Heart left ventricle (tissue), 16 donors: Measurements from ENCODE around the gene RAD51B. TPM values are rescaled to one million over a fixed set of nuclear protein-coding genes. Genes with fewer than 3 reads are reported as not detected.

ENCODE experiments used
- ATAC-seq, 4 donors: fragments of 200-7000 bp; cut with Tn5 transposase; one replicate each; pipeline ENCODE4 v1.9.1; 2020 to 2022; ENCODE audit warnings: moderate library complexity in 4 of 4, mild to moderate bottlenecking in 3 of 4, moderate number of reproducible peaks in 1 of 4
- DNase-seq, 5 donors: peaks; one replicate each; pipeline ENCODE4 v3.0.0-alpha.2; 2020
- H3K27ac ChIP-seq, 12 donors: fragments of 200-600 bp; sonication (generic) in 4 of 12; one replicate each; pipeline versions ENCODE4 v1.5.0 to v1.8.0; 2016 to 2022; ENCODE audit warnings: mild to moderate bottlenecking in 2 of 12
- H3K27me3 ChIP-seq, 9 donors: fragments of 200-600 bp; sonication (generic) in 2 of 9; one replicate each; pipeline versions ENCODE4 v1.5.1 to v1.8.0; 2016 to 2022; ENCODE audit warnings: mild to moderate bottlenecking in 3 of 9
- H3K36me3 ChIP-seq, 9 donors: fragments of 200-600 bp; sonication (generic) in 2 of 9; one replicate each; pipeline versions ENCODE4 v1.5.0 to v1.8.0; 2018 to 2022; ENCODE audit warnings: mild to moderate bottlenecking in 2 of 9
- H3K4me1 ChIP-seq, 12 donors: fragments of 200-600 bp; sonication (generic) in 4 of 12; one replicate each; pipeline versions ENCODE4 v1.5.0 to v1.8.0; 2016 to 2022; ENCODE audit warnings: mild to moderate bottlenecking in 3 of 12
- H3K4me3 ChIP-seq, 12 donors: fragments of 200-600 bp; sonication (generic) in 4 of 12; one replicate each; pipeline versions ENCODE4 v1.5.0 to v1.8.0; 2017 to 2022; ENCODE audit warnings: mild to moderate bottlenecking in 9 of 12, moderate library complexity in 4 of 12
- H3K9me3 ChIP-seq, 12 donors: fragments of 200-600 bp; sonication (generic) in 4 of 12; one replicate each; pipeline versions ENCODE4 v1.5.0 to v1.8.0; 2016 to 2022; ENCODE audit warnings: mild to moderate bottlenecking in 1 of 12
- POLR2A ChIP-seq, 2 donors: fragments of 450-650 bp; IDR thresholded peaks; one replicate each; pipeline ENCODE4 v1.6.1; 2017; ENCODE audit warnings: antibody characterized with exemption in 2 of 2, mild to moderate bottlenecking in 2 of 2, moderate library complexity in 2 of 2
- whole genome bisulfite sequencing, 4 donors: extraction: QIAGEN DNeasy Blood & Tissue Kit in 2 of 4; methylation state at CpG; one replicate each; pipeline versions ENCODE4 v1.1.5 to v1.1.7; 2013 to 2018; 5-methylcytosine and 5-hydroxymethylcytosine counted together
- intact Hi-C, 10 donors: fragments of 100-400 bp; cut with DNase I; formaldehyde crosslinking; loops; one replicate each; pipeline versions ENCODE4 v1.11.1 to v1.14.2; 2022
- polyA plus RNA-seq, 2 donors: library from polyadenylated mRNA; stranded (reverse); fragments of 200-250 nt; gene quantifications; one replicate each; pipeline ENCODE4 v1.2.3, GENCODE V29; 2013
- total RNA-seq, 9 donors: library from RNA; depleted of rRNA in 2 of 9; stranded (reverse); fragments of >200 nt in 2 of 9; fragmentation: NEBNext Ultra II Directional in 3 of 9; extraction: Animal tissue kit (Norgen Biotek cat#: 25700) in 3 of 9; gene quantifications; one replicate each; pipeline versions ENCODE4 v1.1.0 to v1.2.4, GENCODE V29; 2016 to 2023
- TF ChIP-seq, protein P1 (sequence below), 12 donors: fragments of 200-600 bp; sonication (generic) in 4 of 12; IDR thresholded peaks; one replicate each; pipeline versions ENCODE4 v1.5.0 to v1.8.0; 2018 to 2022; ENCODE audit warnings: antibody characterized with exemption in 12 of 12, mild to moderate bottlenecking in 5 of 12
- donor health status: ischemic (EF 13 %, LVEDD 7.1; RV severe dilation, severe dysfunction).
- donor health status: healthy with polysubstance abuse.
- donor health status: DM: no; HTN: yes; CAD: no.
- donor health status: DM: no; HTN: no; CAD: no.
- donor health status: ischemic (EF 25% LVEDD 6.9; RV normal size, moderate dysfunction).
- donor health status: ischemic (EF 25% LVEDD 5.7; RV mildly dilated, moderate dysfunction).
- donor health status: healthy.
- donor health status: DM: yes; HTN: yes; CAD: no.
- donor health status: ischemic (EF 35%, LVEDD 5.7; RV mildly dilated, moderate dysfunction).
- donor health status: nonischemic (EF 11% LVEDD 7.7; RV severe dilation, severe dysfunction).
- donor health status: DM: yes; HTN: yes; CAD: no.
- donor health status: PGD.
- donor health status: ischemic (EF 29% LVEDD 5.4; RV normal size, mild dysfunction).
- donor health status: nonischemic (EF 23%, LVEDD 6.1; RV moderate dilation, normal function).

The RAD51B gene
- total and polyA plus RNA-seq, 11 donors = 1.3 to 11.3 (median 3.2) TPM

DNA sequence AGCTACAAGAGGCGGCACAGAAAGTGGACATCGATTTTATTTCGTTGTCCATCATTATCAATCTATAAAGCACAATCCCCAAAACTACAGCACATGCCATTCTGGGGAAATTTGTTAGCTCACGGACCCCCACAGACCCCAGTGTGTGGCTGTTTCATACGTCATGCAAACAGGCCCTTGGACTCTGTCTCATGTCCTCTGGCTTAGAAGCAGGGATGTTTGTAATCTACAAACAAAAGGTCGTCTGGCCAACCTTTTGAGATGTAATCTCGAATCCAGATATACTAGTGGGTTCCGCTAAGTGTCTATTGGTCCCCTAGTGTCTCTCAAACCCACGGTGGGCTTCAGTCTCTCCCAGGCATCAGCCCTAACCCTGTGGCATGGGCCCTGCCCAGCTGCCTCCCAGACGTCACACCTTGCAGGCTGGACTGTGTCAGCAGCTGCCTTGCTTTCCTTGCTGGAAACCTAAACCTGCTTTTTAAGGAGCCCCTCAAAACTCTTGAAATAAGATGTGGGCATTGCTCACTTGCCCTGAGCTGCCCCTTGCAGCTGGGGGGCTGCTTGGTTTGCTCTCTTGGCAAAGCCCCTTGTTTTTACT lies 752.4 kb downstream of the RAD51B start:
- ATAC-seq = no peak

DNA sequence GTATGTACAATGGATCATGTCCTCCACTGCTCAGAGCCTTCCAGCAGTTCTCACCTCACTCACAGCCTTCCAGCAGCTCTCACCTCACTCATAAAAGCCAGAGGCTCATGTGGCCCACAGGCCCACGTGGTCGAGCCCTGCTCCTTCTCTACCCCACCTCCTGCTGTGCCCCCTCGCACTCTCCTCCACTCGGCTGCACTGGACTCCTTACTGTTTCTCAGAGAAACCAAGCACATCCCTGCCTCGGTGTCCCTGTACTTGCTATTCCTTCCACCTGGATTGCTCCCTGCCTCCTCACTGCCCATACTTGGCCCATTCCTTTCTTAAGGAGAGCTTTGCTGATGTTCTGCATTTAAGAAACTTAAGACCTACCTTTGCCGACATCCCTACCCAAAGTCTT lies 753.5 kb downstream of the RAD51B start:
- DNase-seq (no peak), ATAC-seq (no peak)
- Histone ChIP-seq H3K36me3 (no peaks in the 10 kb centered on the region), H3K27ac (no peak overlapping the region), H3K27me3 (no peaks in the 10 kb centered on the region), H3K4me1 (peaks cover 4 to 59% (median 25%) of the 10 kb centered on the region in 12 donors), H3K9me3 (peaks cover 0 to 6% (median 0%) of the 10 kb centered on the region in 12 donors), H3K4me3 (no peak overlapping the region)
- TF ChIP-seq POLR2A (IDR thresholded peaks at IDR 0.05) = no peak
- TF ChIP-seq, protein P1, sequence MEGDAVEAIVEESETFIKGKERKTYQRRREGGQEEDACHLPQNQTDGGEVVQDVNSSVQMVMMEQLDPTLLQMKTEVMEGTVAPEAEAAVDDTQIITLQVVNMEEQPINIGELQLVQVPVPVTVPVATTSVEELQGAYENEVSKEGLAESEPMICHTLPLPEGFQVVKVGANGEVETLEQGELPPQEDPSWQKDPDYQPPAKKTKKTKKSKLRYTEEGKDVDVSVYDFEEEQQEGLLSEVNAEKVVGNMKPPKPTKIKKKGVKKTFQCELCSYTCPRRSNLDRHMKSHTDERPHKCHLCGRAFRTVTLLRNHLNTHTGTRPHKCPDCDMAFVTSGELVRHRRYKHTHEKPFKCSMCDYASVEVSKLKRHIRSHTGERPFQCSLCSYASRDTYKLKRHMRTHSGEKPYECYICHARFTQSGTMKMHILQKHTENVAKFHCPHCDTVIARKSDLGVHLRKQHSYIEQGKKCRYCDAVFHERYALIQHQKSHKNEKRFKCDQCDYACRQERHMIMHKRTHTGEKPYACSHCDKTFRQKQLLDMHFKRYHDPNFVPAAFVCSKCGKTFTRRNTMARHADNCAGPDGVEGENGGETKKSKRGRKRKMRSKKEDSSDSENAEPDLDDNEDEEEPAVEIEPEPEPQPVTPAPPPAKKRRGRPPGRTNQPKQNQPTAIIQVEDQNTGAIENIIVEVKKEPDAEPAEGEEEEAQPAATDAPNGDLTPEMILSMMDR (IDR thresholded peaks at IDR 0.05) = no peak
- 94 to 97% (median 95%) methylated on average over 6 of the region's 6 CpGs for WGBS, 4 donors
- intact Hi-C loops = no loop called here

More for the DNA sequence above, 752.4 kb downstream of the RAD51B start:
- DNase-seq = no peak
- no peak for TF ChIP-seq POLR2A (IDR thresholded peaks at IDR 0.05)
- TF ChIP-seq, protein P1 (IDR thresholded peaks at IDR 0.05) = no peak
- no peak overlapping the region for H3K4me3 ChIP-seq
- whole genome bisulfite sequencing, 4 donors = 78 to 96% (median 89%) methylated on average over 10 of the region's 10 CpGs
- peaks cover 0 to 6% (median 0%) of the 10 kb centered on the region in 12 donors for H3K9me3 ChIP-seq
- H3K36me3 ChIP-seq = no peaks in the 10 kb centered on the region
- no peaks in the 10 kb centered on the region for H3K27me3 ChIP-seq
- H3K4me1 ChIP-seq = peaks cover 4 to 51% (median 20%) of the 10 kb centered on the region in 12 donors
- H3K27ac ChIP-seq = no peak overlapping the region
- intact Hi-C loops = no loop called here

DNA sequence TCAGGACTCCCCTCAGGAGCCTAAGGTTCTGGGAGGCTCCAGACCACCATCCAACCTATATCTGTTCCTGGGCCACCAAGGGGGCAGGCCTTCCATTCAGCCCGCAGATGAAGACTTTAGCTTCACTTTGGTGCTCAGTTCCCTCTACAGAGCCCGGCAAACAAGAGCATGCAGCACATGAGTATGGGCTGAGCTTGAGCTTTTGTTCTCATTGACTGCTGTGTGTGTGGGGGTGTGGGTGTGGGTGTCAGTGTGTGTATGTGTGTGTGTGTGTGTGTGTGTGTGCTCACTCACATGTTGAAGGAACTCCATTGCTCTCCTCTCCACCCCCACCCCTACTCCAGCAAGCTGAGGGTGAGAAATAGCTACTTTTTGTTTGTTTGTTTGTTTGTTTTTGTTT lies 754.1 kb downstream of the RAD51B start:
- DNase-seq (no peak), ATAC-seq (no peak)
- Histone ChIP-seq H3K27me3 (no peaks in the 10 kb centered on the region), H3K4me1 (peaks cover 4 to 58% (median 26%) of the 10 kb centered on the region in 12 donors), H3K36me3 (no peaks in the 10 kb centered on the region), H3K27ac (no peak overlapping the region), H3K4me3 (no peak overlapping the region), H3K9me3 (peaks cover 0 to 6% (median 0%) of the 10 kb centered on the region in 12 donors)
- intact Hi-C loops = no loop called here
- TF ChIP-seq POLR2A (IDR thresholded peaks at IDR 0.05) = no peak
- TF ChIP-seq, protein P1 (IDR thresholded peaks at IDR 0.05) = no peak
- 97 to 100% (median 100%) methylated on average over 2 of the region's 2 CpGs for WGBS, 4 donors

DNA sequence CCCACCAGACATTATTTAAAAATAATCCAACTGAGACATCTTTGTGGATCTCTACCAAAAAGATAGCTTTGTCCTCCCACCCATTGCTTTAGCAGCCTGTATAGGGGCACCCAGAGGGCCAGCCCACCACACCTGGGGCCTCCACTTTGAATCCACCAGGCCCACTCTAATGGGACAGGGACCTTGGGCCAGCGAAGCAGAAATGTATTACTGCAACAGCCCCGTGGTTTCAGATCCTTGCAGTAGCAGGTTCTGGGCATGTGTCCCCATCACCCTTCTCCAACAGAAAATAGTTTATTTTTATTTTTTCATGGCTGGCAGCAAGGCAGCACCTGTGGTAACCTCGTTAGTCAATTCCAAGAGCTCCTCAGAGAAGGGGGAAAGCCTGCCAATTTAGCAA lies 754.9 kb downstream of the RAD51B start:
- no peak for ATAC-seq
- no peaks in the 10 kb centered on the region for H3K36me3 ChIP-seq
- H3K4me1 ChIP-seq = peaks cover 4 to 51% (median 19%) of the 10 kb centered on the region in 12 donors
- H3K9me3 ChIP-seq = peaks cover 0 to 6% (median 0%) of the 10 kb centered on the region in 12 donors
- H3K4me3 ChIP-seq = no peak overlapping the region
- DNase-seq = no peak
- WGBS, 4 donors = 89 to 92% (median 91%) methylated on average over 3 of the region's 3 CpGs
- H3K27me3 ChIP-seq = no peaks in the 10 kb centered on the region
- TF ChIP-seq, protein P1 (IDR thresholded peaks at IDR 0.05) = no peak
- no peak for TF ChIP-seq POLR2A (IDR thresholded peaks at IDR 0.05)
- intact Hi-C loops = no loop called here
- H3K27ac ChIP-seq = peak overlapping the region in 1 of 12 donors; percentile 89
